BLaER1 (cell line): ENCODE data around the gene TUBB3.

Source experiments
- H3K27ac ChIP-seq: shearing (Covaris generic); formaldehyde crosslinking; 2 replicates; pipeline ENCODE4 v1.8.1; 2022
- H3K27me3 ChIP-seq: shearing (Covaris generic); formaldehyde crosslinking; 2 replicates; pipeline ENCODE4 v1.8.1; 2022
- H3K36me3 ChIP-seq: shearing (Covaris generic); formaldehyde crosslinking; 2 replicates; pipeline ENCODE4 v1.8.1; 2022
- H3K4me1 ChIP-seq: shearing (Covaris generic); formaldehyde crosslinking; 2 replicates; pipeline ENCODE4 v1.8.1; 2022
- H3K4me2 ChIP-seq: shearing (Covaris generic); formaldehyde crosslinking; 2 replicates; pipeline ENCODE4 v1.8.1; 2022
- H3K4me3 ChIP-seq: shearing (Covaris generic); formaldehyde crosslinking; 2 replicates; pipeline ENCODE4 v1.8.1; 2022
- H3K9ac ChIP-seq: shearing (Covaris generic); formaldehyde crosslinking; 2 replicates; pipeline ENCODE4 v1.8.1; 2022
- H3K9me3 ChIP-seq: shearing (Covaris generic); formaldehyde crosslinking; 2 replicates; pipeline ENCODE4 v1.8.1; 2022
- H4K20me1 ChIP-seq: shearing (Covaris generic); formaldehyde crosslinking; 2 replicates; pipeline ENCODE4 v1.8.1; 2022
- Cebpa-rat ChIP-seq: shearing (Covaris generic); IDR thresholded peaks from 2 replicates; pipeline ENCODE4 v1.8.1; 2022

The TUBB3 gene

DNA sequence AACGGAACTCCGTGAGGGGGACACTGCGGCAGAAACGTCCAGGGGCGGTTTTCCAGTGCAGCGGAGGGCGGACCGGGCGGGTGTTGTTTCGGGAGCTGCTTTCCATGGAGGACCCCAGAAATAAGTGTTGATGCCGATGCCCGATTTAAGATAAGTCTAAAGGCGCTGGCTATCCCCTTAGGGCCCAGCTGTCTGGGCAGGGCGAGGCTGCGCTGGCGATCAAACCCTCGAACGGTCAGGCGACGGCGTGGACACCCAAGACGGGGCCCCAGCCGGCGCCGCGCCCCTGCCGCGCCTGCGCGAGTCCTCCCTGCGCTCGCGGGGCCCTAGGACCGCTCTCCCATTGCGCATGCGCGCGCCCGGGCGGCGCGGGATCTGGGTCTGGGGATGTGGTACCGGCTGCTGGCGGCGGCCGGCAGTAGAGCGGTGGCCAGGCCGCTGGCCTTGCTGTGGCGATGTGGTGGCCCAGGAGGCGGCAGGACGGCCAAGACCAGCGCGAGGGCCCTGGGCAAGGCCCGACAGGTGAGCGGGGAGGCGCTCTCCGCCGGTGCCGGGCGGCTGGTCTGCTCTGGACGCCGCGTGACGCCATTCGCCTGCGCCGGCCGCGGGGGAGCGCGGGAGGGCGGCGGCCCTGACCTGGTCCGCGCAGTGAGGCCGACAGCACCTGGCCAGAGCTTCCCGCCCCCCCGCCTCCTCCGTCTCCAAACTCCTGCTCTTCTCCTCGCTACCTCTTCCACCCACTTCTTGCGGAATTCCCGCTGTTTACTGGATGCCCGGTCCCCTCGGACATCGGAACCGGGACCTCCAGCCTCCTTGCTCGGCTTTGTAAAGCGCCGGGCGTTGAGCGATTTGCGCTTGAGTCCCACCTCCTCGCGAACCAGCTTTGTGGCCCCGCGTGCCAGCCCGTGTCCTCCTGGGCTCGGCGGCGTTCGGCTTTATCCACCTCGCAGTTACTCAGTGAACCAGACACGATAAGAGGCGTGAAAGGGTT, 49.4 kb downstream of the TUBB3 start:
- peaks cover 69% of the 10 kb centered on the region for H4K20me1 ChIP-seq
- TF ChIP-seq Cebpa-rat: no peak
- H3K27me3 ChIP-seq: no peaks in the 10 kb centered on the region
- H3K36me3 ChIP-seq: peaks cover 32% of the 10 kb centered on the region
- no peaks in the 10 kb centered on the region for H3K9me3 ChIP-seq
- H3K4me1 ChIP-seq: peaks cover 45% of the 10 kb centered on the region
- H3K9ac ChIP-seq: peak overlapping the region; percentile 86
- peak overlapping the region; percentile 76 for H3K4me3 ChIP-seq
- H3K4me2 ChIP-seq: peak overlapping the region; percentile 98
- peak overlapping the region; percentile 88 for H3K27ac ChIP-seq

DNA sequence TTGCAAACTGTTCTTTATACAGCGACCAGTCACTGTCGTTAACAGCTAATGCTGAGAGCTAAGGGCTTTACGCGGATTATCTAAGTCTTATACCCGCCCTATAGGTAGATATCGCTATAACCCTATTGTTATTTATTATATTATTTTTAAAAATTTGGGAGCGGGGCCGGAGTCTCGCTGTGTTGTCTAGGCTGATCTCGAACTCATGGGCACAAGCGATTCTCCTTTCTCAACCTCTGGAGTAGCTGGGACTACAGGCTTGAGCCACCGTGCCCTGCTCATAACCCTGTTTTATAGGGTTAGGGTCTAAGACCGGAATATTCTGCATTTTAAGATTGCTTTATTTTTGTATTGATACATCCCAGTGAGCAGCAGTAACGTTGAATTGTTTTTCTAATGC, 50.1 kb downstream of the TUBB3 start:
- Histone ChIP-seq H3K4me2 (peak overlapping the region; percentile 98), H3K4me1 (peaks cover 45% of the 10 kb centered on the region), H3K9ac (peak overlapping the region; percentile 86), H3K36me3 (peaks cover 33% of the 10 kb centered on the region), H4K20me1 (peaks cover 69% of the 10 kb centered on the region), H3K9me3 (no peaks in the 10 kb centered on the region), H3K4me3 (peak overlapping the region; percentile 76), H3K27ac (peak overlapping the region; percentile 88), H3K27me3 (no peaks in the 10 kb centered on the region)
- TF ChIP-seq Cebpa-rat: no peak

DNA sequence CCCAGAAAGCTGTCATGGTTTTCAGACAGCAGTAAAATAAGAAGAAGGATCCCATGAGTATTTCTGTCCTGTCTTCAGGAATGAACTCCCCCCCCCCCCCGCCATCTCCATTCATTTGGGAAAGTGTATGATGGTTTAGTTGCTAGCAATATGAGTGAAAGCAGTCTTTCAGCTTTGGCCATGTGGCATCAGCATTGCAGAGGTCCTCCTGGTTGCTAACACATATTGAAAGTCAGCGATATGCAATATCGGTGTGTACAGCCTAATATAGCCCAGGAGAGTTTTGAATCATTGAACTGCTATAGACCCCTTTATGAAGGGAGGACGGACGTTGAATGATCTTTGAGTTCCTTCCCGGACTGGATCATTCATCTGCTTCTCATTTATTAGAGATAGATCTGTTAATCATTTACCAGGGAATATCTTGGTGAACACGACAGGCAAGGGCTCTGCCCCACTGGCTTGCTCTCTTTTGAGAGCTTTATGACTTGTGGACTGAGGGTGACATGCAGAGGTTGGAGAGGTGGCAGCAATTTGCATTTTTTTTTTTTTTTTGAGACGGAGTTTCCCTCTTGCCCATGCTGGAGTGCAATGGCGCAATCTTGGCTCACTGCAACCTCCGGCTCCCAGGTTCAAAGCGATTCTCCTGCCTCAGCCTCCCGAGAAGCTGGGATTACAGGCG, 50.7 kb downstream of the TUBB3 start:
- peak overlapping the region; percentile 86 for H3K9ac ChIP-seq

DNA sequence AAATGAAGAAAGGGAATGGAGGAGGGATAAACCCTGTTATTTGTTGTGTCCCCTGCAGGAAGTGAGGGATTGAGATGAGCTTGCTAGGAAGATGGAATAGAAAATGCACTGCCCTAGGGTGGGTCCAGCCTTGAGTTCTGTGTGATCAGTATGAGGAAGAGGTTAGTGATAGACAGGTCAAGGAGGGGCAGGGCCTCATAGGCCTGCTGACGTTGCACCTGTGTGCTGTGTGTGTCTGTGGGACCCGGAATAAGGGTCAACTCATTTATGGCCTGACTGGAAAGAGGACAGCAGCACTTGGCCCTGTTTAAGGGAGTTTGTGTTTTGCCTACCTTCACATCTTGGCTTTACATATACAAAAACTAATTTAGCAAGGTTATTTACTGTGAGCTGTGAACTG, 51.7 kb downstream of the TUBB3 start:
- Histone ChIP-seq H3K36me3 (peaks cover 48% of the 10 kb centered on the region), H4K20me1 (peaks cover 74% of the 10 kb centered on the region), H3K4me1 (peaks cover 33% of the 10 kb centered on the region), H3K4me2 (no peak overlapping the region), H3K27me3 (no peaks in the 10 kb centered on the region), H3K9me3 (no peaks in the 10 kb centered on the region), H3K9ac (no peak overlapping the region), H3K4me3 (no peak overlapping the region), H3K27ac (no peak overlapping the region)
- TF ChIP-seq Cebpa-rat: no peak

More for the DNA sequence above, 50.7 kb downstream of the TUBB3 start:
- Histone ChIP-seq H3K27ac (no peak overlapping the region), H3K9me3 (no peaks in the 10 kb centered on the region), H3K4me1 (peaks cover 44% of the 10 kb centered on the region), H3K4me3 (peak overlapping the region; percentile 76), H3K27me3 (no peaks in the 10 kb centered on the region), H3K4me2 (peak overlapping the region; percentile 98), H3K36me3 (peaks cover 37% of the 10 kb centered on the region), H4K20me1 (peaks cover 72% of the 10 kb centered on the region)
- no peak for TF ChIP-seq Cebpa-rat

DNA sequence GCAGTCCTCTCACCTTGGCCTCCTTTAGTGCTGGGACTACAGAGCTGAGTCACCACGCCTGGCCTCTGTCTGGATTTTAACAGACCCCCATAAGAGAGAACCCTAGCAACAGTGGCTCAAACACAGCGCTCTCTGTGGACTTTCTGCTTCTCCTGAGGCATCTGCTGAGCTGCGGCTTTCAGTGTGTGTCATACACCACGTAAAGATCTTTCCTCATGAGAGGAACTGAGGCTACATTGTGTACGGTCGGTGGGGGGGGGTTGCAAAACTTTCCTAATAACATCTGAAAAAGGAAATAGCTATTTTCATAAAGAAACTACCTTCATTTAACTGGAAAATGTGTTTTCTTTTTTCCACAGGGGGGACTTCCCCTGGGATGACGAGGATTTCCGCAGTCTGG, 58.3 kb downstream of the TUBB3 start:
- Histone ChIP-seq H3K9me3 (no peaks in the 10 kb centered on the region), H3K4me2 (no peak overlapping the region), H3K9ac (0 out of 2 replicates have a peak overlapping the region, but pooled peaks have one; percentile 10), H3K27ac (no peak overlapping the region), H3K36me3 (peaks cover 97% of the 10 kb centered on the region), H3K27me3 (no peaks in the 10 kb centered on the region), H4K20me1 (peaks cover 46% of the 10 kb centered on the region), H3K4me1 (peaks cover 6% of the 10 kb centered on the region), H3K4me3 (no peak overlapping the region)
- no peak for TF ChIP-seq Cebpa-rat

GRCh38 chr16:89982318-89982717, 59.2 kb downstream of the TUBB3 start:
- Histone ChIP-seq H3K36me3 (peaks cover 96% of the 10 kb centered on the region), H4K20me1 (peaks cover 37% of the 10 kb centered on the region)

DNA sequence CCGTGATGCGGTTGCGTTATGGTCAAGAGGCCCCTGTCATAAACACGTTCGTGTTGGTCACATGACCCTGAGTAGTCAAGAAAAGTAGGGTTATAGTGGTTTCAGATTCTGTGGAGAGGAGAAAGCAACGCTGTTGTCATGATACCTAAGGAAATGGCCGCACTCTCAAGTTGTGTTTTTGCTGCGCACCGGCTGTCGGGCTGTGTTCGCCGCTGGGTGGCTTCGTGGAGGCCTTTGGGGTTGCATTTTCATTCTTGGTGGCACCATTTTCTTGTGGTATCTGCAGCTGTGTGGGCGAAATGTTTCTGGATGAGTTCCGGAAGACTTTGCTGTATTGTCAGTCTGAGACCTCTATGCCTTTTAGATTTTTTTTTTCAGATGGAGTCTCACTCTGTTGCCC, 60.4 kb downstream of the TUBB3 start:
- TF ChIP-seq Cebpa-rat: no peak
- Histone ChIP-seq H3K27ac (no peak overlapping the region), H3K9me3 (no peaks in the 10 kb centered on the region), H3K4me2 (no peak overlapping the region), H4K20me1 (peaks cover 25% of the 10 kb centered on the region), H3K4me3 (no peak overlapping the region), H3K36me3 (peaks cover 93% of the 10 kb centered on the region), H3K9ac (no peak overlapping the region), H3K27me3 (no peaks in the 10 kb centered on the region), H3K4me1 (peaks cover 14% of the 10 kb centered on the region)

More at GRCh38 chr16:89982318-89982717, 59.2 kb downstream of the TUBB3 start:
- Histone ChIP-seq H3K9me3 (no peaks in the 10 kb centered on the region), H3K27me3 (no peaks in the 10 kb centered on the region), H3K4me3 (no peak overlapping the region), H3K4me2 (no peak overlapping the region), H3K9ac (0 out of 2 replicates have a peak overlapping the region, but pooled peaks have one; percentile 13), H3K4me1 (peaks cover 14% of the 10 kb centered on the region), H3K27ac (no peak overlapping the region)
- no peak for TF ChIP-seq Cebpa-rat

GRCh38 chr16:89984216-89984615, 61.1 kb downstream of the TUBB3 start:
- peaks cover 14% of the 10 kb centered on the region for H3K4me1 ChIP-seq
- H3K9ac ChIP-seq: no peak overlapping the region; the same call in 1 of the 2 replicates
- TF ChIP-seq Cebpa-rat: no peak
- H4K20me1 ChIP-seq: peaks cover 18% of the 10 kb centered on the region
- no peaks in the 10 kb centered on the region for H3K27me3 ChIP-seq
- peaks cover 93% of the 10 kb centered on the region for H3K36me3 ChIP-seq
- H3K4me2 ChIP-seq: no peak overlapping the region
- no peaks in the 10 kb centered on the region for H3K9me3 ChIP-seq
- H3K4me3 ChIP-seq: no peak overlapping the region
- H3K27ac ChIP-seq: no peak overlapping the region

- no peak overlapping the region for H3K27ac ChIP-seq
- H3K4me1 ChIP-seq: peaks cover 14% of the 10 kb centered on the region
- H3K27me3 ChIP-seq: no peaks in the 10 kb centered on the region
- TF ChIP-seq Cebpa-rat: no peak
- peaks cover 88% of the 10 kb centered on the region for H3K36me3 ChIP-seq
- no peak overlapping the region for H3K4me2 ChIP-seq
- peaks cover 13% of the 10 kb centered on the region; the same call in 1 of the 2 replicates for H4K20me1 ChIP-seq
- no peaks in the 10 kb centered on the region for H3K9me3 ChIP-seq
- H3K9ac ChIP-seq: no peak overlapping the region
- H3K4me3 ChIP-seq: no peak overlapping the region
Measured at GRCh38 chr16:89985219-89985618, 62.1 kb downstream of the TUBB3 start.
